ENCODE results near the gene GRXCR2.

The GRXCR2 gene

GRCh38 chr5:145912594-145912993 is 39.8 kb upstream of the GRXCR2 start:
- Histone ChIP-seq H3K27me3 (ENCODE audit: control insufficient read depth, low read length) (no peaks in the 10 kb centered on the region), H3K9me3 (ENCODE audit: control insufficient read depth, insufficient read depth, low read length) (no peaks in the 10 kb centered on the region), H3K4me2 (ENCODE audit: low read length) (no peak overlapping the region), H3K27ac (ENCODE audit: low read depth, low read length) (no peak overlapping the region), H3K4me3 (ENCODE audit: low read length) (no peak overlapping the region), H3K79me2 (ENCODE audit: control insufficient read depth, low read length) (no peaks in the 10 kb centered on the region), H3K36me3 (ENCODE audit: control insufficient read depth, low read length) (no peaks in the 10 kb centered on the region), H4K20me1 (ENCODE audit: control insufficient read depth, insufficient read depth, low read depth, low read length) (no peaks in the 10 kb centered on the region), H3K9me2 (replicated peaks; ENCODE audit: control insufficient read depth, low read length) (no peaks in the 10 kb centered on the region), H3K4me1 (ENCODE audit: control insufficient read depth, low read length) (no peaks in the 10 kb centered on the region), H3F3A (ENCODE audit: control insufficient read depth, insufficient read depth) (no peaks in the 10 kb centered on the region)
- no peak for TF ChIP-seq EZH2phosphoT487 (IDR thresholded peaks at IDR 0.05; ENCODE audit: borderline replicate concordance, low read length)
- TF ChIP-seq, protein P1, sequence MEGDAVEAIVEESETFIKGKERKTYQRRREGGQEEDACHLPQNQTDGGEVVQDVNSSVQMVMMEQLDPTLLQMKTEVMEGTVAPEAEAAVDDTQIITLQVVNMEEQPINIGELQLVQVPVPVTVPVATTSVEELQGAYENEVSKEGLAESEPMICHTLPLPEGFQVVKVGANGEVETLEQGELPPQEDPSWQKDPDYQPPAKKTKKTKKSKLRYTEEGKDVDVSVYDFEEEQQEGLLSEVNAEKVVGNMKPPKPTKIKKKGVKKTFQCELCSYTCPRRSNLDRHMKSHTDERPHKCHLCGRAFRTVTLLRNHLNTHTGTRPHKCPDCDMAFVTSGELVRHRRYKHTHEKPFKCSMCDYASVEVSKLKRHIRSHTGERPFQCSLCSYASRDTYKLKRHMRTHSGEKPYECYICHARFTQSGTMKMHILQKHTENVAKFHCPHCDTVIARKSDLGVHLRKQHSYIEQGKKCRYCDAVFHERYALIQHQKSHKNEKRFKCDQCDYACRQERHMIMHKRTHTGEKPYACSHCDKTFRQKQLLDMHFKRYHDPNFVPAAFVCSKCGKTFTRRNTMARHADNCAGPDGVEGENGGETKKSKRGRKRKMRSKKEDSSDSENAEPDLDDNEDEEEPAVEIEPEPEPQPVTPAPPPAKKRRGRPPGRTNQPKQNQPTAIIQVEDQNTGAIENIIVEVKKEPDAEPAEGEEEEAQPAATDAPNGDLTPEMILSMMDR (IDR thresholded peaks at IDR 0.05; ENCODE audit: low read depth, low read length, poor library complexity, severe bottlenecking): no peak

DNA sequence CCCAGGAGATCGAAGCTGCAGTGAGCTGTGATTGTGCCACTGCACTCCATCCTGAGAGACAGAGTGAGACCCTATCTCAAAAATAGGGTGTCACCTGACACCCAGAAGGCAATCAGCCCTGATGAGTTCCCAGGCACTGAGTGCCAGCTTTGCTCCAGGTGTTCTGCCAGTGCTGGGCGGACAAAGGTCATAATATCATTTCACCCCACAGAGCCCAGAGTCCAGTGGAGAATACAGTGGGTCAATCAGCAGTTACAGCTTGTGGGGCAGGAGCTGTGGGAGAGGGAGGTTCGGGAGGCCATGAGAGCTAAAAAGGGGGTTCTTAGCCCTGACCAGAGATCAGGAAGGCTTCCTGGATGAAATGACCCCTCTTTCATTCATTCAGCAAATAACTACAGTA is 39.2 kb upstream of the GRXCR2 start:
- Histone ChIP-seq H3K27ac (ENCODE audit: low read depth, low read length) (no peak overlapping the region), H3K9me2 (replicated peaks; ENCODE audit: control insufficient read depth, low read length) (no peaks in the 10 kb centered on the region), H3K9me3 (ENCODE audit: control insufficient read depth, insufficient read depth, low read length) (no peaks in the 10 kb centered on the region), H3F3A (ENCODE audit: control insufficient read depth, insufficient read depth) (no peaks in the 10 kb centered on the region), H3K4me2 (ENCODE audit: low read length) (no peak overlapping the region), H3K27me3 (ENCODE audit: control insufficient read depth, low read length) (no peaks in the 10 kb centered on the region), H3K79me2 (ENCODE audit: control insufficient read depth, low read length) (no peaks in the 10 kb centered on the region), H4K20me1 (ENCODE audit: control insufficient read depth, insufficient read depth, low read depth, low read length) (no peaks in the 10 kb centered on the region), H3K36me3 (ENCODE audit: control insufficient read depth, low read length) (no peaks in the 10 kb centered on the region), H3K4me1 (ENCODE audit: control insufficient read depth, low read length) (no peaks in the 10 kb centered on the region), H3K4me3 (ENCODE audit: low read length) (no peak overlapping the region)
- no peak for TF ChIP-seq EZH2phosphoT487 (IDR thresholded peaks at IDR 0.05; ENCODE audit: borderline replicate concordance, low read length)
- TF ChIP-seq, protein P1 (IDR thresholded peaks at IDR 0.05; ENCODE audit: low read depth, low read length, poor library complexity, severe bottlenecking): no peak

GRCh38 chr5:145911164-145911563 is 38.4 kb upstream of the GRXCR2 start:
- H3K4me1 ChIP-seq (ENCODE audit: control insufficient read depth, low read length): no peaks in the 10 kb centered on the region
- H3K9me3 ChIP-seq (ENCODE audit: control insufficient read depth, insufficient read depth, low read length): no peaks in the 10 kb centered on the region
- no peaks in the 10 kb centered on the region for H3F3A ChIP-seq (ENCODE audit: control insufficient read depth, insufficient read depth)
- H3K79me2 ChIP-seq (ENCODE audit: control insufficient read depth, low read length): no peaks in the 10 kb centered on the region
- TF ChIP-seq EZH2phosphoT487 (IDR thresholded peaks at IDR 0.05; ENCODE audit: borderline replicate concordance, low read length): no peak
- TF ChIP-seq, protein P1 (IDR thresholded peaks at IDR 0.05; ENCODE audit: low read depth, low read length, poor library complexity, severe bottlenecking): no peak
- no peaks in the 10 kb centered on the region for H3K9me2 ChIP-seq (replicated peaks; ENCODE audit: control insufficient read depth, low read length)
- H4K20me1 ChIP-seq (ENCODE audit: control insufficient read depth, insufficient read depth, low read depth, low read length): no peaks in the 10 kb centered on the region
- no peaks in the 10 kb centered on the region for H3K27me3 ChIP-seq (ENCODE audit: control insufficient read depth, low read length)
- no peaks in the 10 kb centered on the region for H3K36me3 ChIP-seq (ENCODE audit: control insufficient read depth, low read length)
- no peak overlapping the region for H3K4me3 ChIP-seq (ENCODE audit: low read length)
- no peak overlapping the region for H3K27ac ChIP-seq (ENCODE audit: low read depth, low read length)
- no peak overlapping the region for H3K4me2 ChIP-seq (ENCODE audit: low read length)
